Measurements from ENCODE around the gene GMDS. TPM values are rescaled to one million over a fixed set of nuclear protein-coding genes. Genes with fewer than 3 reads are reported as not detected.
"Not testable (repeated sequence)": the region's sequence is repeated elsewhere in the genome, so short reads cannot be mapped to it uniquely, and the experiment has no call there.

Gene GMDS
- total RNA-seq, 1 donor from 2014 or later = 14.4 TPM

- DNase-seq (ENCODE audit: low spot score) = no peak
Observed at GRCh38 chr6:1713016-1713600, 532.3 kb downstream of the GMDS start.

GRCh38 chr6:1712451-1712850, 533.0 kb downstream of the GMDS start:
- DNase-seq (ENCODE audit: low spot score) = no peak

GRCh38 chr6:1711136-1711535, 534.3 kb downstream of the GMDS start:
- DNase-seq (ENCODE audit: low spot score) = no peak

GRCh38 chr6:1709234-1709641, 536.2 kb downstream of the GMDS start:
- no peak for DNase-seq (ENCODE audit: low spot score)

DNA sequence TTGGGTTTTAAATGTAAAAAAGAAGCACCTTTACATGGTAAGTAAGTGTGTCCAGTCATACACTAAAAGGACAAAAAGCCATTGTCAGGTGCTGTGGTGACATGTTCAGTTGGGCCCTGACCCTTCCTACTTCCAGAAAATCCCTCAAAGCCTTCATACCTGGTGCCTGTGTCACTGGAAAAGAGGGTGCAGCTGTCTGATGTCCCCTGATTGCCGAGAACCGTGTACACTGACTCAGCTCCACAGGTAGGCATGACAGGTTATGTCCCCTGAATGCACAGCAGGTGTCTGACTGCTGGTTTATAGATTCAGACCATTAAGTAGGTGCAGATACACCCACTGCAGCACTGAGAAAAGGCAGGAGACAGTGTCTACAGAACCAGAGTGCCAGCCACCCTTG, 536.6 kb downstream of the GMDS start:
- no peak for DNase-seq (ENCODE audit: low spot score)

- DNase-seq (ENCODE audit: low spot score) = no peak
Observed at GRCh38 chr6:1708122-1708521, 537.3 kb downstream of the GMDS start.

DNA sequence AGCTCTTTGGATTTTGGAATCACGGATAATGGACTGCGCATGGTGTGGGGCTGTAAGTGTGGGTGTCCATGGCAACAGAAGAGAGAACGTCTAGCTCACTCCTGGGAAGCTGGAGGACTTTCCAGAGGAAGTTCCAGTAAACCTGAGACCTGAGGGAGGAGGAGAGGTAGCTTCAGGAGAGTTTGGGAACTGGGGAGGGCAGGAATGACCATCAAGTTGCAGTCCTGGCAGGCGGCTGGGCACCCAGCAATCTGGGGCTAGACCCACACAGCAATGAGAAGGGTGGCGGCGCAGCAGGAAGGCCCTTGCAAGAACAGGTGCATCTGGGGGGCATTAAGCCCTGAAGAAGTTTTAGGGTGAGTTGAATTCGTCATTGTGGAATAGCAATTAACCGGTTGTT, 539.8 kb downstream of the GMDS start:
- DNase-seq (ENCODE audit: low spot score) = no peak

GRCh38 chr6:1705183-1705582, 540.2 kb downstream of the GMDS start:
- no peak for DNase-seq (ENCODE audit: low spot score)

- no peak for DNase-seq (ENCODE audit: low spot score)
Observed at GRCh38 chr6:1704711-1705110, 540.7 kb downstream of the GMDS start.

DNA sequence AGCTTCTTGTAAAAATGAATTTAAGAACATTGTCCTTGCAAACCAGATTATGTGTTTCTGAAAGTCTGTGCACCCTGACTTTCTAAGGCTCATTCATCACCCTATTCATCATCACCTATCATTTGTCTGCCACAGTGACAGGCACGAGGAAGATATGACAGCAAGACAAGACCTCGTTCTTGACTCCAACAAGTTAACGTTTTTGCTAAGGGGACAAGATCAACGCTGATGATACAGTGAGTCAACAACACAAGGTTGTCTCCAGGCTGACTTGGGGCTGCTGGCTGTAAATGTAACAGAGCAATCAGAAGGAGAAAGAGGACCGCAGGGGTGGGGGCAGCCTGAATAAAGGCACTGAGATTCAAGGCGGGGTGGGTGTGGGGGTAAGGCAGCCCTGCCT, 541.5 kb downstream of the GMDS start:
- DNase-seq (ENCODE audit: low spot score) = no peak

GRCh38 chr6:1703091-1703855, 542.1 kb downstream of the GMDS start:
- DNase-seq (ENCODE audit: low spot score) = peak; percentile 60

DNA sequence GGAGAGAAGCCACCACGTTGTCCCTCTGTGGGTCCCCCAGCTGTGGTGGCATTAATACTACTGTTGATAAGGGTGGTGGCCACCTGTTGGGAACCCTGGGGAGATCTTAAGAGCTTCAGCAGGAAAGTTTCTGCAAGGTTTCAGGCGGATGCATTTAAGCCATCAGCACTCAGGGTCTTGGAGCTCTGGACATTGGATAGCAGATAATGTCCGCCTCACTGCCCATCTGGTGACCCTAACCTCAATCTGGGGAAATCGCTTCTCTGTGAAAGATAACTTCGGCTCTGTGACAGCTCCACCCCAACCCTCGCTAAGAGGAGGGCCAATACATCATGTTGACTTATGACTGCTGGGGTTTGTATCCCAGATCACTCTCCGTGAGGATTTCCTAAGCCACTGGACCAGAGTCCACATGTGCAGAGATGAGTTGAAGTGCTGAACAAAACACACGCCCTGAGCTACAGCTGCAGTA, 542.8 kb downstream of the GMDS start:
- no peak for DNase-seq (ENCODE audit: low spot score)

GRCh38 chr6:1701668-1702353, 543.6 kb downstream of the GMDS start:
- peak; percentile 82 for DNase-seq (ENCODE audit: low spot score)

DNA sequence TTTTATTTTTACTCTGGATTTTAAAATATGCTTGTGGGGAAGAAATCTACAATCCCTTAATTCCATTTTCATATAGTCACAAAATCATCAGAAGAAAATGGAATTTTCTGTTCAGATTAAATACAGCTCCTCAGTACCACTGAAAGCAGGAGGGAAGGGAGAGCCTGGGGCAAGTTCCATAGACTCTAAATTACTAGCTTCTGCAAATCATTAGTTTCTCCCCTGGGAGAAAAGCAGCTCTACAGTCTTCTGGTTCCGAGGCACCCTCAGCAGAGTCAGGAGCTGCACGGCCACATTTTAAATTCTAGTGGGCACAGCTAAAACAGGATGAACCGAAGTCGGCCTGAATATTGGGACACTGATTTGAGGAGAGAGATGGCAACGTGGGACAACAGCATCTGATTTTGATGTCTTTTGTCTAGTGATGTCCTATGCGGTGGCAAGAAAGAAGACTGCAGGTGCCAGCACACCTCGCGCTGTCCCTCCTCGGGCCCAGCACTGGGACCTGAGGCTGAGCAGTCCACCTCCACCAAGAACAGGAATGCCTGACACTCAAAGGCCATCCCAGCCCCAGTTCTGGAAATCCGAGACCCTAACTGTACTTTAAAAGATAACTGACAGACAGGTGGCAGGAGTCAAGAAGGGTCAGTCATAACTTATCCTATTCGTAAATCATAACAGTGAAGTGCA, 545.0 kb downstream of the GMDS start:
- DNase-seq (ENCODE audit: low spot score) = no peak

DNA sequence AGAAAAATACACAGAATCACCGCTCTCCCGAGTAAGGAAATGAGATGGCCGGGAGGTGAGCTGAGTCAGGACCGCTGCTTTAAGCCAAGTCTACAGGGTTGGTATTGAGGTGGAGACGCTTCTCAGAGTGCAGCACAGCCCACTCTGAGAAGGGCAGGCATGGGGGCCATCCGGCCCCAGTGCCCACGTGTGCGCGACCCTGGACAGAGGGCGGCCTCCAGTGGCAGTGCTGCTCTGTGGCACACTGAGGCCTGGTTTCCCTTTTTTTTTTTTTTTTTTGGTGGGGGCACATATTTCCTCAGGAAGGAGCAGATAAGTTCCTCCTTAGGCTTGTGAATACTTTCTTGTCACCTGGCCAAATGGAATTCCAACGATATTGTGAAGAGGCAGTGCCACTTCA, 546.9 kb downstream of the GMDS start:
- no peak for DNase-seq (ENCODE audit: low spot score)

- no peak for DNase-seq (ENCODE audit: low spot score)
Observed at GRCh38 chr6:1697688-1698351, 547.6 kb downstream of the GMDS start.

GRCh38 chr6:1696463-1696850, 548.9 kb downstream of the GMDS start:
- DNase-seq (ENCODE audit: low spot score) = no peak

DNA sequence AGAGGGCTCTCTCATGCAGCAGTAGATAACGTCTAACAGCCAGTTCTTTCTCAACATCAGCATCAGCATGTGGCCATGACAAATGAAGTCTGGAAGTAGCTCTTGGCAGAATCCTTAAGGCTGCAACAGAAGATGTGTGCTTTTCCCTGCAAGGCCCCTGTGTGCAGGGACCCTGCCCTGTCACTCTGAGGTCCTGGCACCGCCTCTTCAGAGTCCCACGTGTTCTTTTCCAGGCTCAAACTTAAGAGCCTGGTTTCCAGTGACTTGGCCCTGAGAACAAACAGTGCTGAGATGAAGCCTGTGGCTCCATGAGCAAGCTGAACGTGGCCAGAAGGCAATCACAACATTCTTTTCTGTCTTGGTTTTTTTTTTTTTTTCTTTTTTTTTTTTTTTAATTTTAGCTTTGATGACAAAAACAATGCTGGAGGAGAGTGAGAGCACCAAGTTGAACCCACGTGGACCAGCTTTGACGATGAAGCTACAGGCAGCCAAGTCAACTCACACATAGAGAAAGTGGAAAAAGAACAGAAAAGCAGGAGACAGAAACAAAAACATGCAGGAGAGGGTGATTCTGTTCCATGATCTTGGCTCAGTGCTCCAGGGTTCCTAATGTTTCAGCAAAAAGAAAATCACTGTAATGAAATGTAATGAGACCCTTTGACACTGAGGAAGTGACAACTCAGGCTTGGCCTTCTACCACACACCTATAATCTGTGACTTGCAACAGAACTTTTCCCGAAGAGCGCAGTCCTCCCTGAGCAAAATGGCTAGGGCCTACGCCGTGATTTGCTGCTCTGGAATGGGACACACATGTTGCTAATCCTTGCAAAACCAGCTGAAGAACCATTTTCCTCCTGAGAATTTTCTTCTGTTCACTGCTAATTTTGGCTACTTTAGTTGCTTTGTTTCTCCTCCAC, 549.6 kb downstream of the GMDS start:
- DNase-seq (ENCODE audit: low spot score) = no peak

DNA sequence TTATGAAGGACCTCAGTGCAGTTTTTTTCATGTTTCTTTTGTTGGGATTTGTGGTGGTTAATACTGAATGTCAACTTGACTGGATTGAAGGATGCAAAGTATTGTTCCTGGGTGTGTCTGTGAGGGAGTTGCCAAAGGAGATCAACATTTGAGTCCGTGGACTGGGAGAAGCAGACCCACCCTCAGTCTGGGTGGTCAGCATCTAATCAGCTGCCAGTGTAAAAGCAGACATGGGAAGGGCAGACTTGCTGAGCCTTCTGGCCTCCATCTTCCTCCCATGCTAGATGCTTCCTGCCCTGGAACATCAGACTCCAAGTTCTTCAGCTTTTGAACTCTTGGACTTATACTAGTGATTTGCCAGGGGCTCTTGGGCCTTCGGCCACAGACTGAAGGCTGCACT, 553.6 kb downstream of the GMDS start:
- not testable (repeated sequence) for DNase-seq (ENCODE audit: low spot score)

DNA sequence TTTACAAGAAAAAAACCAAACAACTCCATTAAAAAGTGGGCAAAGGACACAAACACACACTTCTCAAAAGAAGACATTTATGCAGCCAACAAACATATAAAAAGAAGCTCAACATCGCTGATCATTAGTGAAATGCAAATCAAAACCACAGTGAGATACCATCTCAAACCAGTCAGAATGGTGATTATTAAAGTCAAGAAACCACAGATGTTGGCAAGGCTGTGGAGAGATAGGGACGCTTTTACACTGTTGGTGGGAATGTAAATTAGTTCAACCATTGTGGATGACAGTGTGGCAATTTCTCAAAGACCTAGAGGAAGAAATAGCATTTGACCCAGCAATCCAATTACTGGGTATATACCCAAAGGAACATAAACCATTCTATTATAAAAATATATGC, 554.7 kb downstream of the GMDS start:
- DNase-seq (ENCODE audit: low spot score) = not testable (repeated sequence)

- no peak for DNase-seq (ENCODE audit: low spot score)
Observed at GRCh38 chr6:1689141-1689540, 556.3 kb downstream of the GMDS start.
